ENCODE data around the gene ZNF582.

ZNF582 gene

DNA sequence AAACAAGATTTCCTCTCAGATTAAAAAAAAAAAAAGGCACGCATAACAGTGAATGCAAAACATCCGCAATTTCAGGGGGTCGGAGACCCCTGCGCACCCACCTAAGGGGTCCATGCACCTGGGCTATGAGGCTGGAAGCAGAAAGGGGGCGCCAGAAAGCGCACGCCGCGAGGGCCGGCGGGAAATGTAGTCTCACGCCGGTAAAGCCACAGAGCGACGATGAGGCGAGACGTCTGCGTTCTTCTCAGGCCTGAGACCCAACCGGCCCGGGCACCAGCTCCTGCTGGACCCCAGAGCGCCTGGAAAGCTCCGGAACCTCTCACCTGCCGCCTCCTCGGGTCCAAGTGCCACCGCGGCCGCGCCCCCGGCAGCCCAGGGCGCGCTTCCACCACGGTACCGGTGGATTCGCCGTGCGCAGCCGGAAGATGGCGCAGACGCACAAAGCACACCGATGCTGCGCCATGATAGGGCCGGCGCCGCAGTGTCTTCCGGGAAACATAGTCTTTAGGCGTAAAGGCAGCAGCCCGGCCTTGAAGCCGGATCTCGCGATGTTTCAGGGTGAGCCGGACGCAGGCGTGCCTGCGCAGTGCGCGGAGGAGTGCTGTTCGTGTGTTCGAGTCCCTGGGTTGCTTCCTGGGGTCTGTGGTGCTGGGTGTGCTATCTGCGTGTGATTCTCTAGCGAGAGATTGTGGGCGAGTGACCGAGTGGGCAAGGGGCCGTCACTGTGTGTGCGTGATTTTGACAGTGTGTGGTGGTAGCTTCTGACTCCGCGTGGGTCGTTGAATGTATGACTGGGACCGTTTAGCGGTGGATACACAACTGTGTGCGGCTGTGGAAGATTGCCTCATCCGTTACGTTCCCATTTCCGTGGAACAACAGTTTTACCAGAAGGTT lies at the start of gene ZNF582:
Gene ZNF582 (minus strand): TSS at position 416 of the 894 bp plus-strand sequence. CDS start 1,782 bp downstream, outside the sequence.
- TF ChIP-seq, protein P1, sequence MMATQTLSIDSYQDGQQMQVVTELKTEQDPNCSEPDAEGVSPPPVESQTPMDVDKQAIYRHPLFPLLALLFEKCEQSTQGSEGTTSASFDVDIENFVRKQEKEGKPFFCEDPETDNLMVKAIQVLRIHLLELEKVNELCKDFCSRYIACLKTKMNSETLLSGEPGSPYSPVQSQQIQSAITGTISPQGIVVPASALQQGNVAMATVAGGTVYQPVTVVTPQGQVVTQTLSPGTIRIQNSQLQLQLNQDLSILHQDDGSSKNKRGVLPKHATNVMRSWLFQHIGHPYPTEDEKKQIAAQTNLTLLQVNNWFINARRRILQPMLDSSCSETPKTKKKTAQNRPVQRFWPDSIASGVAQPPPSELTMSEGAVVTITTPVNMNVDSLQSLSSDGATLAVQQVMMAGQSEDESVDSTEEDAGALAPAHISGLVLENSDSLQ (IDR thresholded peaks at IDR 0.05) = no peak
- no peak for TF ChIP-seq BHLHE40 (IDR thresholded peaks at IDR 0.05; ENCODE audit: borderline replicate concordance)
- peak; percentile 54; the same call in 1 of the 2 replicates for TF ChIP-seq SP1 (IDR thresholded peaks at IDR 0.05)
- no peak for TF ChIP-seq TARDBP (IDR thresholded peaks at IDR 0.05)
- TF ChIP-seq L3MBTL2 (conservative IDR thresholded peaks at IDR 0.05) = peak; percentile 90
- TF ChIP-seq LEF1 (IDR thresholded peaks at IDR 0.05; ENCODE audit: borderline replicate concordance) = no peak
- TF ChIP-seq FOXA1 (IDR thresholded peaks at IDR 0.05) = no peak
- TF ChIP-seq SUZ12 (IDR thresholded peaks at IDR 0.05) = no peak
- TF ChIP-seq FOXM1 (IDR thresholded peaks at IDR 0.05; ENCODE audit: borderline replicate concordance) = no peak
- TF ChIP-seq FOXK2 (IDR thresholded peaks at IDR 0.05) = no peak
- TF ChIP-seq ELF4 (IDR thresholded peaks at IDR 0.05) = peak; percentile 74
- TF ChIP-seq ARNT (IDR thresholded peaks at IDR 0.05) = no peak
- no peak for TF ChIP-seq HDGF (IDR thresholded peaks at IDR 0.05; ENCODE audit: borderline replicate concordance)
- TF ChIP-seq NFRKB (IDR thresholded peaks at IDR 0.05) = no peak
- TF ChIP-seq ZNF384 (IDR thresholded peaks at IDR 0.05) = no peak
- TF ChIP-seq CTBP1 (IDR thresholded peaks at IDR 0.05; ENCODE audit: borderline replicate concordance) = no peak
- CTCF ChIA-PET = no interaction called here
- DNase-seq (ENCODE audit: extremely low spot score) = peak; percentile 95
- POLR2A ChIA-PET = no interaction called here

DNA sequence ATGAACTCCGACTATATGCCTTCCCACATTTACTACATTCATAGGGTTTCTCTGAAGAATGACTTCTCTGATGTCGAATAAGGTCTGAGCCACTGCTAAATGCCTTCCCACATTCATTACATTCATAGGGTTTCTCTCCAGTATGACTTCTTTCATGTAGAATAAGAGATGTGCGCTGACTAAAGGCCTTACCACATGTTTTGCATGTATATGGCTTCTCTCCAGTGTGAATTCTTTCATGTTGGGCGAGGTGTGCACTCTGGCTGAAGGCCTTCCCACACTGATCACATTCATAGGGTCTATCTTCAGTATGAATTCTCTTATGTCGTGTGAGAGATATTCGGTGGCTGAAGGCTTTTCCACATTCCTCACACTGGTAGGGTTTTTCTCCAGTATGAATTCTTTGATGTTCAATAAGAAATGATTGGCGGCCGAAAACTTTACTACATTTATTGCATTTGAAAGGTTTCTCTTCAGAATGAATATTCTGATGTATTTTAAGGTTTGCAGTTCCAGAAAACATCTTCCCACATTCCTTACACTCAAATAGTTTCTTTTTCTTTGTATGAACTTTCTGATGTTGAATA lies 48.0 kb upstream of the ZNF582 start:
- no peak for DNase-seq (ENCODE audit: extremely low spot score)
- ChIA-PET CTCF (no interaction called here), POLR2A (no interaction called here)
- TF ChIP-seq HDGF (IDR thresholded peaks at IDR 0.05; ENCODE audit: borderline replicate concordance) = no peak
- TF ChIP-seq, protein P1 (IDR thresholded peaks at IDR 0.05) = no peak
- no peak for TF ChIP-seq FOXK2 (IDR thresholded peaks at IDR 0.05)
- TF ChIP-seq BHLHE40 (IDR thresholded peaks at IDR 0.05; ENCODE audit: borderline replicate concordance) = no peak
- TF ChIP-seq L3MBTL2 (conservative IDR thresholded peaks at IDR 0.05) = no peak
- TF ChIP-seq SUZ12 (IDR thresholded peaks at IDR 0.05) = no peak
- no peak for TF ChIP-seq TARDBP (IDR thresholded peaks at IDR 0.05)
- no peak for TF ChIP-seq ELF4 (IDR thresholded peaks at IDR 0.05)
- TF ChIP-seq NFRKB (IDR thresholded peaks at IDR 0.05) = no peak
- TF ChIP-seq CTBP1 (IDR thresholded peaks at IDR 0.05; ENCODE audit: borderline replicate concordance) = no peak
- no peak for TF ChIP-seq ZNF384 (IDR thresholded peaks at IDR 0.05)
- no peak for TF ChIP-seq SP1 (IDR thresholded peaks at IDR 0.05)
- no peak for TF ChIP-seq FOXA1 (IDR thresholded peaks at IDR 0.05)
- TF ChIP-seq ARNT (IDR thresholded peaks at IDR 0.05) = no peak

DNA sequence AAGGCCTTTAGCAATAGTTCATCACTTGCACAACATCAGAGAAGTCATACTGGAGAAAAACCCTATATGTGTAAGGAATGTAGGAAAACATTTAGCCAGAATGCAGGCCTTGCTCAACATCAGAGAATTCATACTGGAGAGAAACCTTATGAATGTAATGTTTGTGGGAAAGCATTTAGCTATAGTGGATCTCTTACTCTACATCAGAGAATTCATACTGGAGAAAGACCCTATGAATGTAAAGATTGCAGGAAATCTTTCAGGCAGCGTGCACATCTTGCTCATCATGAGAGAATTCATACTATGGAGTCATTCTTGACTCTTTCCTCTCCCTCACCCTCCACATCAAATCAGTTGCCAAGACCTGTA lies 30.6 kb upstream of the ZNF582 start:
- POLR2A ChIA-PET = no interaction called here

DNA sequence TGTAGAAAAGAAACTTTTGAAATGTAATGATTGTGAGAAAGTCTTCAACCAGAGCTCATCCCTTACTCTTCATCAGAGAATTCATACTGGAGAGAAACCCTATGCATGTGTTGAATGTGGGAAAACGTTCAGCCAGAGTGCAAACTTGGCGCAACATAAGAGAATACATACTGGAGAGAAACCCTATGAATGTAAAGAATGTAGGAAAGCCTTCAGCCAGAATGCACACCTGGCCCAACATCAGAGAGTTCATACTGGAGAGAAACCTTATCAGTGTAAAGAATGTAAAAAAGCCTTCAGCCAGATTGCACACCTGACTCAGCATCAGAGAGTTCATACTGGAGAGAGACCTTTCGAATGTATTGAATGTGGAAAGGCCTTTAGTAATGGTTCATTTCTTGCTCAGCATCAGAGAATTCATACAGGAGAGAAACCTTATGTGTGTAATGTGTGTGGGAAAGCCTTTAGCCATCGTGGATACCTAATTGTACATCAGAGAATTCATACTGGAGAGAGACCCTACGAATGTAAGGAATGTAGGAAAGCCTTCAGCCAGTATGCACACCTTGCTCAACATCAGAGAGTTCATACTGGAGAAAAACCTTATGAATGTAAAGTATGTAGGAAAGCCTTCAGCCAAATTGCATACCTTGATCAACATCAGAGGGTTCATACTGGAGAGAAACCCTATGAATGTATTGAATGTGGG lies 30.1 kb upstream of the ZNF582 start:
- no peak for DNase-seq (ENCODE audit: extremely low spot score)
- ChIA-PET POLR2A (no interaction called here), CTCF (no interaction called here)
- TF ChIP-seq BHLHE40 (IDR thresholded peaks at IDR 0.05; ENCODE audit: borderline replicate concordance) = no peak
- no peak for TF ChIP-seq FOXK2 (IDR thresholded peaks at IDR 0.05)
- no peak for TF ChIP-seq NFRKB (IDR thresholded peaks at IDR 0.05)
- TF ChIP-seq SUZ12 (IDR thresholded peaks at IDR 0.05) = no peak
- TF ChIP-seq TARDBP (IDR thresholded peaks at IDR 0.05) = no peak
- TF ChIP-seq FOXA1 (IDR thresholded peaks at IDR 0.05) = no peak
- no peak for TF ChIP-seq CTBP1 (IDR thresholded peaks at IDR 0.05; ENCODE audit: borderline replicate concordance)
- TF ChIP-seq HDGF (IDR thresholded peaks at IDR 0.05; ENCODE audit: borderline replicate concordance) = no peak
- TF ChIP-seq ARNT (IDR thresholded peaks at IDR 0.05) = no peak

More for the DNA sequence above, 30.6 kb upstream of the ZNF582 start:
- TF ChIP-seq FOXM1 (IDR thresholded peaks at IDR 0.05; ENCODE audit: borderline replicate concordance) = no peak
- no peak for TF ChIP-seq TARDBP (IDR thresholded peaks at IDR 0.05)
- no peak for TF ChIP-seq ZNF384 (IDR thresholded peaks at IDR 0.05)
- no peak for TF ChIP-seq ARNT (IDR thresholded peaks at IDR 0.05)
- TF ChIP-seq LEF1 (IDR thresholded peaks at IDR 0.05; ENCODE audit: borderline replicate concordance) = no peak
- no peak for TF ChIP-seq SP1 (IDR thresholded peaks at IDR 0.05)
- TF ChIP-seq HDGF (IDR thresholded peaks at IDR 0.05; ENCODE audit: borderline replicate concordance) = no peak
- TF ChIP-seq, protein P1 (IDR thresholded peaks at IDR 0.05) = no peak
- no peak for TF ChIP-seq CTBP1 (IDR thresholded peaks at IDR 0.05; ENCODE audit: borderline replicate concordance)
- no peak for TF ChIP-seq ELF4 (IDR thresholded peaks at IDR 0.05)
- TF ChIP-seq FOXK2 (IDR thresholded peaks at IDR 0.05) = no peak
- no peak for TF ChIP-seq FOXA1 (IDR thresholded peaks at IDR 0.05)
- no peak for TF ChIP-seq SUZ12 (IDR thresholded peaks at IDR 0.05)
- no peak for TF ChIP-seq BHLHE40 (IDR thresholded peaks at IDR 0.05; ENCODE audit: borderline replicate concordance)
- TF ChIP-seq NFRKB (IDR thresholded peaks at IDR 0.05) = no peak
- no peak for DNase-seq (ENCODE audit: extremely low spot score)
- CTCF ChIA-PET = no interaction called here

DNA sequence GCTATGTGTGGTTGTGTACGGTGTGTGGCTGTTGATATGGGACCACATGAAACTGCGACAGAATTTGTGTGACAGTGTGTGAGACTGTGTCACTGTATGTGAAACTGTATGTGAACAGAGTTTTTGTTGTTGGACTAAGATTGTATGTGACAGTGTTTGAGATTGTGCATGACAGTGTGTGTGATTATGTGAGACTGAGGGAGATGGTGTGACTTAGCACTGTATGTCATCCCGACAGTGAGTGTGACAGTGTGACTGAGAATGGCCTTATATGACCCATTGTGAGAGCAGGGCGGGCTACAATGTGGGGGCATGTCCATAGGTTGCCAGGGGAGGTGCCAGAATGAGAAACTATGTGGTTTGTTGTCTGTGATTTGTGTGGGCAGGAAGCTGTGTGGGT lies 11.7 kb upstream of the ZNF582 start:
- DNase-seq (ENCODE audit: extremely low spot score) = no peak
- POLR2A ChIA-PET = no interaction called here
- CTCF ChIA-PET = no interaction called here
- TF ChIP-seq ARNT (IDR thresholded peaks at IDR 0.05) (no peak), ELF4 (IDR thresholded peaks at IDR 0.05) (no peak), LEF1 (IDR thresholded peaks at IDR 0.05; ENCODE audit: borderline replicate concordance) (no peak), SP1 (IDR thresholded peaks at IDR 0.05) (no peak), ZNF384 (IDR thresholded peaks at IDR 0.05) (no peak), TARDBP (IDR thresholded peaks at IDR 0.05) (no peak), FOXM1 (IDR thresholded peaks at IDR 0.05; ENCODE audit: borderline replicate concordance) (no peak), L3MBTL2 (conservative IDR thresholded peaks at IDR 0.05) (no peak), CTBP1 (IDR thresholded peaks at IDR 0.05; ENCODE audit: borderline replicate concordance) (no peak), NFRKB (IDR thresholded peaks at IDR 0.05) (no peak), SUZ12 (IDR thresholded peaks at IDR 0.05) (no peak), BHLHE40 (IDR thresholded peaks at IDR 0.05; ENCODE audit: borderline replicate concordance) (no peak), FOXK2 (IDR thresholded peaks at IDR 0.05) (no peak), FOXA1 (IDR thresholded peaks at IDR 0.05) (no peak), HDGF (IDR thresholded peaks at IDR 0.05; ENCODE audit: borderline replicate concordance) (no peak)
- TF ChIP-seq, protein P1 (IDR thresholded peaks at IDR 0.05) = no peak

Data from HEK293T (cell line).